Measurements from ENCODE around the gene HMGB1. TPM values are rescaled to one million over a fixed set of nuclear protein-coding genes. Genes with fewer than 3 reads are reported as not detected.

Gene HMGB1
- total and polyA plus RNA-seq, 2 donors (not counting 3 experiments of a cell fraction or from before 2014, with no cell fraction given) = 111 to 670 TPM

DNA sequence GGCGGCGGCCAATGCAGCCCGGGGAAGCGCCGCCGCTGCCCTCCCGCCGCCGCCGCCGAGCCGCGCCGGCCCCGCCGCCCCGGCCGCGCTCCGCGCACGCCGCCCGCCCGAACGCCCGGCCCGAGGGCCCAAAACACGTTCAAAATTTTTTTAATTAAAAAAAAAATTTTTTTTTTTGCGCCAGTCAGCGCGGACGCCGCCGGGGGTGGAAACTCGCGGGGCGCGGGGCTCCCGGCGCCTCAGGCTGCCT, 468 bp downstream of the HMGB1 start:
- POLR2A ChIA-PET = interaction anchor here (0.6 to 0.7 kb wide), 2 partner anchors 25 to 152 kb away, joined by 3 read pairs; partner anchors contain the start of gene USPL1

GRCh38 chr13:30464496-30465342, 1.0 kb downstream of the HMGB1 start:
- H3K9me1 ChIP-seq (replicated peaks; ENCODE audit: control insufficient read depth, extremely low read depth, insufficient read depth, low read length) = no peaks in the 10 kb centered on the region
- H3K4me1 ChIP-seq (ENCODE audit: control insufficient read depth, extremely low read depth, insufficient read depth, low read length) = peaks cover 25% of the 10 kb centered on the region
- TSS peak; percentile 32 for BruUV-seq (replicated peaks)
- peaks cover 1 to 14% of the 10 kb centered on the region in 2 experiments for H3K36me3 ChIP-seq (ENCODE audit: control insufficient read depth in 2 of 2, extremely low read depth in 1 of 2, insufficient read depth in 2 of 2, low read length in 2 of 2)
- H3K27me3 ChIP-seq (ENCODE audit: control insufficient read depth in 2 of 2, insufficient read depth in 2 of 2, low read length in 2 of 2) = no peaks in the 10 kb centered on the region
- ChIA-PET CTCF (interaction anchor here (0.6 to 3.7 kb wide), 4 partner anchors 152 to 580 kb away, joined by 3 to 19 read pairs (median 4); no protein-coding TSS in a partner anchor), POLR2A (interaction anchor here (0.9 kb wide), 1 partner anchor 43 kb away, joined by 5 read pairs; the partner anchor contains the start of gene UBE2L5)
- H3K4me3 ChIP-seq (replicated peaks in 1 of 3; ENCODE audit: insufficient read depth in 1 of 3, low read depth in 1 of 3, low read length in 3 of 3) = peak overlapping the region; percentile 48 to 90 (median 63)
- peak overlapping the region; percentile 91 for H3K9ac ChIP-seq (replicated peaks; ENCODE audit: extremely low read depth, insufficient read depth, low read length)
- DNase-seq (ENCODE audit: low read depth, low spot score) (no peak), FAIRE-seq (no peak)
- intact Hi-C loops (cut with micrococcal nuclease) = loop anchor here (1.0 to 10.0 kb wide), 7 partner anchors 56 to 401 kb away; partner anchors contain the start of genes KATNAL1 and USPL1
- H3K79me2 ChIP-seq (ENCODE audit: control insufficient read depth, insufficient read depth, low read length) = peaks cover 29% of the 10 kb centered on the region
- no peaks in the 10 kb centered on the region for H4K20me1 ChIP-seq (replicated peaks; ENCODE audit: control insufficient read depth, extremely low read depth, insufficient read depth, low read length)
- peak overlapping the region; percentile 89 for H3K4me2 ChIP-seq (ENCODE audit: insufficient read depth, low read length)
- TF ChIP-seq JUN (IDR thresholded peaks at IDR 0.05; ENCODE audit: borderline replicate concordance, insufficient read depth, insufficient read length, low read depth) (no peak), POLR2AphosphoS5 (IDR thresholded peaks at IDR 0.05; ENCODE audit: insufficient read depth, low read depth, low read length) (peak; percentile 30), EZH2 (IDR thresholded peaks at IDR 0.05; ENCODE audit: borderline replicate concordance, low read depth, low read length, severe bottlenecking) (no peak)
- no peak overlapping the region for H2AFZ ChIP-seq (ENCODE audit: low read depth, low read length)
- H3K27ac ChIP-seq (ENCODE audit: insufficient read depth, low read depth, low read length) = peak overlapping the region; percentile 83
- dilution Hi-C loops (cut with MboI; ENCODE audit: extremely low pct_ligation_motif_present, low sequenced_read_pairs) = no loop called here
- H3K9me3 ChIP-seq (replicated peaks; ENCODE audit: control insufficient read depth, insufficient read depth, low read length) = no peaks in the 10 kb centered on the region

More for the DNA sequence above, 468 bp downstream of the HMGB1 start:
- no TSS peak for BruUV-seq (replicated peaks)
- DNase-seq (ENCODE audit: low read depth, low spot score) = no peak
- H3K27ac ChIP-seq (ENCODE audit: insufficient read depth, low read depth, low read length) = peak overlapping the region; percentile 85
- H3K9me1 ChIP-seq (replicated peaks; ENCODE audit: control insufficient read depth, extremely low read depth, insufficient read depth, low read length) = no peaks in the 10 kb centered on the region
- intact Hi-C loops (cut with micrococcal nuclease) = loop anchor here (5.0 to 10.0 kb wide), 2 partner anchors 207 to 210 kb away; no protein-coding TSS in a partner anchor
- peaks cover 29% of the 10 kb centered on the region for H3K79me2 ChIP-seq (ENCODE audit: control insufficient read depth, insufficient read depth, low read length)
- H2AFZ ChIP-seq (ENCODE audit: low read depth, low read length) = no peak overlapping the region
- no peak for FAIRE-seq
- peak overlapping the region; percentile 98 for H3K9ac ChIP-seq (replicated peaks; ENCODE audit: extremely low read depth, insufficient read depth, low read length)
- TF ChIP-seq FOS (IDR thresholded peaks at IDR 0.05; ENCODE audit: borderline replicate concordance, insufficient read depth, low read length) (no peak), JUN (IDR thresholded peaks at IDR 0.05; ENCODE audit: borderline replicate concordance, insufficient read depth, insufficient read length, low read depth) (no peak), POLR2A (IDR thresholded peaks at IDR 0.05; ENCODE audit: low read depth, low read length) (no peak), EZH2 (IDR thresholded peaks at IDR 0.05; ENCODE audit: borderline replicate concordance, low read depth, low read length, severe bottlenecking) (no peak), POLR2AphosphoS5 (IDR thresholded peaks at IDR 0.05; ENCODE audit: insufficient read depth, low read depth, low read length) (no peak)
- peaks cover 1 to 14% of the 10 kb centered on the region in 2 experiments for H3K36me3 ChIP-seq (ENCODE audit: control insufficient read depth in 2 of 2, extremely low read depth in 1 of 2, insufficient read depth in 2 of 2, low read length in 2 of 2)
- H3K4me2 ChIP-seq (ENCODE audit: insufficient read depth, low read length) = no peak overlapping the region
- CTCF ChIA-PET = interaction anchor here (1.0 to 3.7 kb wide), 2 partner anchors 151 to 333 kb away, joined by 3 to 19 read pairs; no protein-coding TSS in a partner anchor
- dilution Hi-C loops (cut with MboI; ENCODE audit: extremely low pct_ligation_motif_present, low sequenced_read_pairs) = no loop called here
- no peaks in the 10 kb centered on the region for H4K20me1 ChIP-seq (replicated peaks; ENCODE audit: control insufficient read depth, extremely low read depth, insufficient read depth, low read length)
- peak overlapping the region; percentile 48 to 69 (median 66) for H3K4me3 ChIP-seq (replicated peaks in 1 of 3; ENCODE audit: insufficient read depth in 1 of 3, low read depth in 1 of 3, low read length in 3 of 3)
- H3K9me3 ChIP-seq (replicated peaks; ENCODE audit: control insufficient read depth, insufficient read depth, low read length) = no peaks in the 10 kb centered on the region
- H3K27me3 ChIP-seq (ENCODE audit: control insufficient read depth in 2 of 2, insufficient read depth in 2 of 2, low read length in 2 of 2) = no peaks in the 10 kb centered on the region
- H3K4me1 ChIP-seq (ENCODE audit: control insufficient read depth, extremely low read depth, insufficient read depth, low read length) = peaks cover 25% of the 10 kb centered on the region

Measured in endothelial cell of umbilical vein (primary cell).